ENCODE data around the gene GLRA1.

DNA sequence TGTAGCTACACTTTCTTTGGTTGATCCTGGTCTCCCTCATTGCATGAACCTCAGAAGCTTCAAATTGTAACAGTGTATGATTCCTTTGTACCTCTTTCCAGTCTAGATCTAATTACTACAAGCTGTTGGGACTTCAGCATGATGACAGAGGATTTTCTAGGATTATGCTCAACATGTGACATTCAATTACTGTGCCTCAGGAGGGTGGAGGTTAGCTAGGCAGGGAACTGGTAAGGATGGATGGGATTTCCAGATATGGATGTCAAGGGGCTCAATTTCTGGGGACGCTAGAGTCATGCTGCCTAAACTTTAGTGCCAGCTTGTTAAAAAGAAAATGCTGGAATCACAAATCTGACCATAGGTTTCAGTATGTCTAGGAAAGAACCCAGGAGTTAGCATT lies 29.2 kb upstream of the GLRA1 start:
- TF ChIP-seq EZH2phosphoT487 (IDR thresholded peaks at IDR 0.05; ENCODE audit: borderline replicate concordance, low read length) = no peak
- TF ChIP-seq, protein P1, sequence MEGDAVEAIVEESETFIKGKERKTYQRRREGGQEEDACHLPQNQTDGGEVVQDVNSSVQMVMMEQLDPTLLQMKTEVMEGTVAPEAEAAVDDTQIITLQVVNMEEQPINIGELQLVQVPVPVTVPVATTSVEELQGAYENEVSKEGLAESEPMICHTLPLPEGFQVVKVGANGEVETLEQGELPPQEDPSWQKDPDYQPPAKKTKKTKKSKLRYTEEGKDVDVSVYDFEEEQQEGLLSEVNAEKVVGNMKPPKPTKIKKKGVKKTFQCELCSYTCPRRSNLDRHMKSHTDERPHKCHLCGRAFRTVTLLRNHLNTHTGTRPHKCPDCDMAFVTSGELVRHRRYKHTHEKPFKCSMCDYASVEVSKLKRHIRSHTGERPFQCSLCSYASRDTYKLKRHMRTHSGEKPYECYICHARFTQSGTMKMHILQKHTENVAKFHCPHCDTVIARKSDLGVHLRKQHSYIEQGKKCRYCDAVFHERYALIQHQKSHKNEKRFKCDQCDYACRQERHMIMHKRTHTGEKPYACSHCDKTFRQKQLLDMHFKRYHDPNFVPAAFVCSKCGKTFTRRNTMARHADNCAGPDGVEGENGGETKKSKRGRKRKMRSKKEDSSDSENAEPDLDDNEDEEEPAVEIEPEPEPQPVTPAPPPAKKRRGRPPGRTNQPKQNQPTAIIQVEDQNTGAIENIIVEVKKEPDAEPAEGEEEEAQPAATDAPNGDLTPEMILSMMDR (conservative IDR thresholded peaks at IDR 0.05; ENCODE audit: low read depth, low read length) = no peak
- TF ChIP-seq EZH2 (IDR thresholded peaks at IDR 0.05; ENCODE audit: low read length, unreplicated experiment) = no peak
